ENCODE measurements around the gene SLIT3. TPM values are rescaled to one million over a fixed set of nuclear protein-coding genes. Genes with fewer than 3 reads are reported as not detected.
"Not testable (repeated sequence)": the region's sequence is repeated elsewhere in the genome, so short reads cannot be mapped to it uniquely, and the experiment has no call there.

SLIT3 gene
- polyA plus RNA-seq, 4 donors, result 55.4 to 60.5 (median 57.8) TPM

- no peak for DNase-seq (ENCODE audit: low read depth in 4 of 4, low spot score in 3 of 4)
Observed at GRCh38 chr5:168649306-168649705, 651.6 kb downstream of the SLIT3 start.

- DNase-seq (ENCODE audit: low read depth in 4 of 4, low spot score in 3 of 4), result no peak
Observed at GRCh38 chr5:168648576-168648975, 652.4 kb downstream of the SLIT3 start.

GRCh38 chr5:168648016-168648415 lies 652.9 kb downstream of the SLIT3 start:
- DNase-seq (ENCODE audit: low read depth in 4 of 4, low spot score in 3 of 4), result no peak

GRCh38 chr5:168647083-168647482 lies 653.9 kb downstream of the SLIT3 start:
- DNase-seq (ENCODE audit: low read depth in 4 of 4, low spot score in 3 of 4), result no peak

GRCh38 chr5:168646335-168646734 lies 654.6 kb downstream of the SLIT3 start:
- DNase-seq (ENCODE audit: low read depth in 4 of 4, low spot score in 3 of 4), result no peak

GRCh38 chr5:168645195-168645594 lies 655.7 kb downstream of the SLIT3 start:
- no peak for DNase-seq (ENCODE audit: low read depth in 4 of 4, low spot score in 3 of 4)

- no peak for DNase-seq (ENCODE audit: low read depth in 4 of 4, low spot score in 3 of 4)
Observed at GRCh38 chr5:168642019-168642418, 658.9 kb downstream of the SLIT3 start.

GRCh38 chr5:168638846-168639245 lies 662.1 kb downstream of the SLIT3 start:
- DNase-seq (ENCODE audit: low read depth in 4 of 4, low spot score in 3 of 4), result not testable (repeated sequence)

- DNase-seq (ENCODE audit: low read depth in 4 of 4, low spot score in 3 of 4), result no peak
Observed at GRCh38 chr5:168637793-168638192, 663.1 kb downstream of the SLIT3 start.

GRCh38 chr5:168637281-168637680 lies 663.7 kb downstream of the SLIT3 start:
- DNase-seq (ENCODE audit: low read depth in 4 of 4, low spot score in 3 of 4), result no peak

- not testable (repeated sequence) for DNase-seq (ENCODE audit: low read depth in 4 of 4, low spot score in 3 of 4)
Observed at GRCh38 chr5:168630958-168631357, 670.0 kb downstream of the SLIT3 start.

- no peak for DNase-seq (ENCODE audit: low read depth in 4 of 4, low spot score in 3 of 4)
Observed at GRCh38 chr5:168624850-168625364, 676.0 kb downstream of the SLIT3 start.

GRCh38 chr5:168620807-168621206 lies 680.1 kb downstream of the SLIT3 start:
- DNase-seq (ENCODE audit: low read depth in 4 of 4, low spot score in 3 of 4), result no peak

- no peak for DNase-seq (ENCODE audit: low read depth in 4 of 4, low spot score in 3 of 4)
Observed at GRCh38 chr5:168614661-168615060, 686.3 kb downstream of the SLIT3 start.

- DNase-seq (ENCODE audit: low read depth in 4 of 4, low spot score in 3 of 4), result no peak
Observed at GRCh38 chr5:168613996-168614395, 686.9 kb downstream of the SLIT3 start.

- DNase-seq (ENCODE audit: low read depth in 4 of 4, low spot score in 3 of 4), result no peak
Observed at GRCh38 chr5:168613396-168613795, 687.5 kb downstream of the SLIT3 start.

- no peak for DNase-seq (ENCODE audit: low read depth in 4 of 4, low spot score in 3 of 4)
Observed at GRCh38 chr5:168612996-168613395, 687.9 kb downstream of the SLIT3 start.

GRCh38 chr5:168612123-168612522 lies 688.8 kb downstream of the SLIT3 start:
- DNase-seq (ENCODE audit: low read depth in 4 of 4, low spot score in 3 of 4), result no peak
